ENCODE data around the gene SETD7.

The SETD7 gene

GRCh38 chr4:139515531-139515958 lies 40.5 kb downstream of the SETD7 start:
- H3K36me3 ChIP-seq: peaks cover 49 to 93% (median 89%) of the 10 kb centered on the region in 3 donors
- H3K9me3 ChIP-seq: no peaks in the 10 kb centered on the region
- peak overlapping the region in 1 of 2 donors; percentile 25 for H3K27ac ChIP-seq
- no peak for TF ChIP-seq CTCF (IDR thresholded peaks at IDR 0.05)
- peaks cover 0 to 10% (median 6%) of the 10 kb centered on the region in 4 donors for H3K4me1 ChIP-seq
- no peak overlapping the region for H3K4me3 ChIP-seq
- intact Hi-C loops (cut with DNase I; ENCODE audit: low total_unique reads): no loop called here
- H3K27me3 ChIP-seq: no peaks in the 10 kb centered on the region
- no peak for DNase-seq

- no peak for DNase-seq
- TF ChIP-seq CTCF (IDR thresholded peaks at IDR 0.05): no peak
- Histone ChIP-seq H3K9me3 (no peaks in the 10 kb centered on the region), H3K4me3 (no peak overlapping the region), H3K27me3 (no peaks in the 10 kb centered on the region), H3K36me3 (peaks cover 45 to 92% (median 89%) of the 10 kb centered on the region in 3 donors), H3K27ac (no peak overlapping the region), H3K4me1 (peaks cover 0 to 10% (median 6%) of the 10 kb centered on the region in 4 donors)
- intact Hi-C loops (cut with DNase I; ENCODE audit: low total_unique reads): no loop called here
These were observed 41.5 kb downstream of the SETD7 start for GRCh38 chr4:139514382-139515059.

- no peak overlapping the region for H3K4me3 ChIP-seq
- intact Hi-C loops (cut with DNase I; ENCODE audit: low total_unique reads): no loop called here
- TF ChIP-seq CTCF (IDR thresholded peaks at IDR 0.05): no peak
- no peak overlapping the region for H3K27ac ChIP-seq
- H3K36me3 ChIP-seq: peaks cover 34 to 90% (median 75%) of the 10 kb centered on the region in 3 donors
- no peaks in the 10 kb centered on the region for H3K9me3 ChIP-seq
- peaks cover 0 to 10% (median 6%) of the 10 kb centered on the region in 4 donors for H3K4me1 ChIP-seq
- no peak for DNase-seq
- no peaks in the 10 kb centered on the region for H3K27me3 ChIP-seq
These were observed 44.7 kb downstream of the SETD7 start for GRCh38 chr4:139511320-139511719.

- Histone ChIP-seq H3K36me3 (peaks cover 40 to 87% (median 71%) of the 10 kb centered on the region in 3 donors), H3K27ac (no peak overlapping the region), H3K4me3 (no peak overlapping the region), H3K4me1 (no peaks in the 10 kb centered on the region), H3K27me3 (no peaks in the 10 kb centered on the region), H3K9me3 (no peaks in the 10 kb centered on the region)
- intact Hi-C loops (cut with DNase I; ENCODE audit: low total_unique reads): no loop called here
- peak in 1 of 2 experiments; percentile 6 for TF ChIP-seq CTCF (IDR thresholded peaks at IDR 0.05)
- DNase-seq: no peak
These were observed 46.1 kb downstream of the SETD7 start for GRCh38 chr4:139509727-139510410.

GRCh38 chr4:139508581-139509237 lies 47.3 kb downstream of the SETD7 start:
- DNase-seq: no peak
- H3K9me3 ChIP-seq: no peaks in the 10 kb centered on the region
- intact Hi-C loops (cut with DNase I; ENCODE audit: low total_unique reads): no loop called here
- no peak overlapping the region for H3K4me3 ChIP-seq
- H3K36me3 ChIP-seq: peaks cover 39 to 77% (median 63%) of the 10 kb centered on the region in 3 donors
- H3K27ac ChIP-seq: no peak overlapping the region
- H3K27me3 ChIP-seq: no peaks in the 10 kb centered on the region
- H3K4me1 ChIP-seq: no peaks in the 10 kb centered on the region
- no peak for TF ChIP-seq CTCF (IDR thresholded peaks at IDR 0.05)
